ENCODE measurements around the gene USP7. TPM values are rescaled to one million over a fixed set of nuclear protein-coding genes. Genes with fewer than 3 reads are reported as not detected.
"Not testable (repeated sequence)": the region's sequence is repeated elsewhere in the genome, so short reads cannot be mapped to it uniquely, and the experiment has no call there.

The USP7 gene
- polyA plus RNA-seq, 4 donors: 94.3 to 137 (median 127) TPM

DNA sequence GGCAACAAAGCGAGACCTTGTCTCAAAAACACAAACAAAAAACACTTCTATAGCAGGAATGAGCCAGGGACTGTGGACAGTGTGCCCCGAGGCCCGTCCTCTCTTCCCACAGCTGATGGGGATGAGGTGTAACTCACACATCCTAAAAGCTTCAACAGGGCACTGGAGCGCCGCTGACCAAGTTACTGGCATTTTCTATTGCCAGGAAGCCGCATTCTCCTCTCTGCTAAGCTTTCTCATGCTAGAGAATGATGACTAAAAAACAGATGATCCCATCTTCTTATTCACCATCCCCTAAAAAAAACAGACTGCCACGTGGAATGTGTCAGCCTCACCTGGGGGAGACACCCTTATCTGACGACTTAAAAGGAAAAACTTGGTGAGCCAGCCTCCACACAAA is 111.2 kb downstream of the USP7 start:
- DNase-seq (ENCODE audit: low read depth in 4 of 4, low spot score in 3 of 4): no peak

DNA sequence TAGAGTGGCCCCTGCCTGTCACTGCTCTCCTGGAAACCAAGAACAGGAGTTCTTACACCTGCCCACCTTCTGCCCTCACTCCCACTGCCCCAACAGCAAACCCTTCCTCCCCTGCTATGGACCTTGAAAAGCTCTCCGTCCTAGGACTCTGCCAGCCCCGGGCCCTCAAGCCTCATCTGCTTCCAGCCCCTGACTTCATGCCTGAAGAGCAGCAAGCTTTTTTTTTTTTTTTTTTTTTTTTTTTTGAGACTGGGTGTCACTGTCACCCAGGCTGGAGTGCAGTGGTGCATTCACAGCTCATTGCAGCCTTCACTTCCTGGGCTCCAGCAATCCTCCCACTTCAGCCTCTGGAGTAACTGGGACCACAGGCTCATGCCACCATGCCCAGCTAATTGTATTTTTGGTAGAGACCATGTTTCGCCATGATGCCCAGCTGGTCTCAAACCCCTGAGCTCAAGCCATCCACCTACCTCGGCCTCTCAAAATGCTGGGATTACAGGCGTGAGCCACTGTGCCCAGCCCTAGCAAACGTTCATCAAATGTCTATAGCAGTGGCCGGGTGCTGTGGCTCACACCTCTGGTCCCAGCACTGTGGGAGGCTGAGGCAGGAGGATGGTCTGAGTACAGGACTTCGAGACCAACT is 111.8 kb downstream of the USP7 start:
- DNase-seq (ENCODE audit: low read depth in 4 of 4, low spot score in 3 of 4): no peak

DNA sequence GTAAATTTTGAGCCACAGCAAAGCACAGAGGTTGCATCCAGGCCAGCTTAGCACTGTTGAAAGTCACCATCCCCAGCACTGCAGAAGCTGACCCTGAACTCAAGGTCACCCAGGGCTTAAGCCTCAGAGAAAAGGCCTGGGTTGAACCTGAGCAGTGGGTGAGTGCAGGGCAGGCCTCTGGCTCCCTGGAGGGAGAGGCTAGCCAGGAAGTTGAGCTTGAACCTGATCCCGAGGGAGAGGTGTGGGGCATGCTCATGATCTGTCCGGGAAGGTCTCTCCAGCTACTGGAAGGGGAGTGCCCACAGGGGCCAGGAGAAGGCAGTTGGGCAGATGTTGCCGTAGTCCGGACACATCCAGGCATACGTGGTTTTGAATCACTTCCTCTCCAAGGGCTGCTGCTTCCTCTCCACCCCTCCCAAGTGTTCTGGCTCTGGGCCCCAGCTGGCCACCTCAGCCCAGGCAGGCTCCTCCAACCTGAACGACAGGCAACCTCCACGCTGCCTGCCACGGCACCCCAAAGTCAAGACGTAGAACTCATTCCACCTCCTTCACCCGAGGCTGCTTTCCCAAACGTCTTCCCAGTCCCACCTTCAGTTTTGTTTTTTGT is 113.3 kb downstream of the USP7 start:
- no peak for DNase-seq (ENCODE audit: low read depth in 4 of 4, low spot score in 3 of 4)

DNA sequence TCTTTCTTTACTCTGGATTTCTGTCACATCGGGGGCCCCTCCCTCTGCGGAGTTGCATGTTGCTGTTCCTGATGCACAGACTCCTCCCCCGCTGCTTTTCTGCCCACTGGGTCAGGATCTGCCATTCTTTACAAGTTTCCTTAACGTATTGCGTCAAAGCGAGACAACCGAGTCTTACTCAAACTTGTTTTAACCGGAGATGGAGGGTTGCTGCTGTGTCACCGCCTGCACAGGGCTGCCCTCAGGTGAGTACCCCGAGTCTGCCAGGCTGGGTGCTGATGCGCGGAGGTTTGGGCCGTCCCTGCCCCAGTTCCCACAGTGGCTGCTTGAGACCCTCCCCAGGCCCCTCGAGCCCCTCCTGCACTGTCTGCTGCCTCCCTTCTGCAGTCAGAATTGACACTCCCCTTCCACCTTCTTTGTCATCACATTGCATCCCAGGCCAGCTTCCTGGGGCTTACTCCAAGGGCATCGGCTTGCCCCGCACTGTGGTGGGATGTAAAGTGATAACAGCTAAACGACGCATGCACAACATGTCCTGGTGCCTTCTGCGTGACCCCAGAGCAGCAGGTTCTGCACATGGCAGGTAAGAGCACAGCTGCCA is 114.2 kb downstream of the USP7 start:
- no peak for DNase-seq (ENCODE audit: low read depth in 4 of 4, low spot score in 3 of 4)

DNA sequence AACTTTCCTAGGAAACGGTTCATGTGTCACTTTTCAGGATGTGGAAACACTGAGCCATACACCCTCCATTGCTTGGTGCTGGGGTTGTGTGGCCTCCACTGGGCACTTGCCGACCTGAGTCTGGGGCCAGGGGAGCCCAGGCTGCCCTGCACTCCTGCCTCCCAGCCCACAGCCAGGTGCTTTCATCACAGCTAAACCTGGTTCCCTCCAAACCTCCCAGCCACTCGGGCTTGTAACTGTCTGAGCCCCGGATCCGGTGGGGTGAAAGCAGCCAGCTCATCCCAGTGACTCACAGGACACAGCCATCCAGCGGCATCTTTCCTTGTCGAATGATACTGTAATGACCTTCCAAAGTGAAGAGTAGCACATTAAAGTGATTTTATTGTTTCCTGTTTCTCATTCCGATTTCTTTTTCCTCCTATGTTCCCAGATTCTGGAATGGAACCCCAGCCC is 114.7 kb downstream of the USP7 start:
- DNase-seq (ENCODE audit: low read depth in 4 of 4, low spot score in 3 of 4): no peak

DNA sequence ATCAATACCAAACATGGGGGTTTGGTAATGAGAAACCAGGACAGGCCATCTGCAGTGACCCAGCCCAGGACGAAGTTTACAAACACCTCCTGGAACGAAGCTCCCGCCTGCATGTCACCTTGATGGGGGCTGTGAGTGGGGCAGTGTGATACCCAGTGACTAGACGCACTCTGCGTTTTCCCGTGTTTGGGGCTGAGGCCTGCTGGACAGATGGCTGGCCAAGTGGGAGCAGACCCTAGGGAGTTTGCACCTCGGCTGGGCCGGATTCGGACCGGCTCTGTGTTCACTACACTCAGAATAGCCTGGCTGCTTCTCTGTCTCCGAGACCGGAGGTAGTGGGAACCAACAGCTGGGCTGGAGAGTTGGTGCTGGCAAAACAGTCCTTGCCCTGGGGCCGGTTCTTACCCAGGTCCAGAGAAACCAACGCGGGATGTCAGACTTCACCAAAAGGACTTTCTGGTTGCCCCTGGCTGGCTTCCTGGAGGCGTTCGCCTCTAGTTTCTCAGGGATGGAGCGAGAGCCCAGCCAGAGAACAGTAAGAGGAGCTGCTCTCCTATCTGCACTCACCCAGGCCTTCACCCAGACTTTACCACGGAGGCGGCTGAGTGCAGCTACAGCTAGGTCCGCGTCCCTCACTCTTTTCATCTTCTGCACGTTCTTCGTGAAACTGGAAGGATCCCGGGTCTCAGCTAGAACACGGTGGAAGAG is 115.3 kb downstream of the USP7 start:
- no peak for DNase-seq (ENCODE audit: low read depth in 4 of 4, low spot score in 3 of 4)

DNA sequence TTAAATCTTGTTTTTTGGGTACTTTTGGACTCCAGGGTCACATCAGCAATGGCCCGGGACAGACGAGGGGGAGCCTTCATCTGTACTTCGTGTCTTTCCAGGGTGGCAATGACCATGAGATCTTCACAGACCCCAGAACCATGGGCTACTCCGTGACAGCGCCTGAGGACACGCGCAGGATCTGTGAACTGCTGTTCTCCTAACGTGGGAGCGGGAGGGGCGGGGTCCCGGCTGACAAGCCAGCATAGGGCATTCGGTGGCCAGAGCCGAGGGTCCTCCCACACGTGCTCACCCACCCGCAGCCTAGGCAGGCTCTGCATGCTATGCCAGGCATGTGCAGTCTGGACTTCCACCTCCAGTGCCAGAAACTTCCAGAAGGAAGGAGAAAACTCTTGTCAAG is 116.1 kb downstream of the USP7 start:
- no peak for DNase-seq (ENCODE audit: low read depth in 4 of 4, low spot score in 3 of 4)

DNA sequence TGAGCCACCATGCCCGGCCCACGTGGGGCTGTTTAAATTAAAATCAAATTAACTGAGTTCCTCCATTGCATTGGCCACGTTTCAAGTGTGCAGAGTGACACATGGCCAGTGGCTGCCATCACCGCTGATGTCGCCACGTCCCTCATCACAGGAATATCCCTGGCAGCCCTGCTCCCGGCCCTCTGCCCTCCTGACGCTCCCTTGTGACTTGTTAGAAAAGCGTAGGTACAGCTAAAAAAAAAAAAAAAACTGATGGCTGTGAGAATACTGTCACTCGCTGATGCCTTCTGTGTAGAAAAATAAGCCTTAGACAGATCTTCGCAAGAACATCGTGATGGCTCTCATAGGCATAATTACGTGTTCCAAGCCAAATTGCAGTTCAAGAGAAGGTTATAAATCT is 116.6 kb downstream of the USP7 start:
- DNase-seq (ENCODE audit: low read depth in 4 of 4, low spot score in 3 of 4): no peak

DNA sequence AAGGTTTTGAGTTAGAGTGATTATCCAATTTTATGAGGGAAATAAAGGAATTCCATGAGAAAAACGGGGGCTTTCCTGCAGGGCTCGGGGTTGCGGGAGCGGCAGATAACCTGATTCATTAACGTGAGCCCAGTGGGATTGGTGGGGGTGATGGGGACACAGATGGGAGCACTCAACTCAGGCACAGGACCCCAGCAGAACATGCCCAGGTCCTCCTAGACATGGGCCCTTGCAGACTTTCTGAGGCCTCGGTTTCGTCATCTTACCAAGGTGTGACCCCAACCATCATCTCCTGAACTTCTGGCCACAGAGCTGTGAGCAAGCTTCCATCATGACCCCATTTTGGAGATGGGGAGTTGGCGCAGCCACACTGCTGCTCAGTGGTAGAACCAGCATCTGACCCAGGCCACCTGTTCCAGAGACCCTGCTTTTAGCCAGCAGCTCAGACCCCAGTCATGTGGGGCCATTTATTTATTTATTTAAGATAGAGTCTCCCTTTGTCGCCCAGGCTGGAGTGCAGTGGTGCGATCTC is 117.2 kb downstream of the USP7 start:
- DNase-seq (ENCODE audit: low read depth in 4 of 4, low spot score in 3 of 4): no peak

DNA sequence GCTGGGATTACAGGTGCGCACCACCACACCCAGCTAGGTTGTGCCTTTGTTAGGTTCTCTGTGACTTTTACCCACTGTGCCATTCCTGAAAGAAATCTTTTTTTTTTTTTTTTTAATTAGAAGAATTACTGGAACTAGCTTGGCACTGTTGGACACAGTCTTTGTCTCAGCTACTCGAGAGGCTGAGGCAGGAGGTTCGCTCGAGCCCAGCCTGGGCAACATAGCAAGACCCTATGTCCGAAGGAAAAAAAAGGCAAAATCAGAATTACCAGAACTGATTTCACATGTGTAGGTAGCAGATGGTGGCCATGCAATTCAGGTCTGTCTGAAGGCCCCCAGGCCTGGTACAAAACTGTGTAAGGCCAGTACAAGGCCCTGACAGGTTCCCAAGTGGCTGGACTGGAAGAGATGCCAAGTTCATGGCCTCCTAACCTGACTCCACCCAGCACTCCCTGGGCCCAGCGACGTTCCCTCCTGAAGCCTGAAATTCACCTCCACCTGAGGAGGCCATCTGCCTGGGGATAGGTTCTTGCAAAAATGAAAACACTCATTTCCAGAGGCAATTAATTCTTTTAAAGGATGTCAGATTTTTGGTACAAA is 117.9 kb downstream of the USP7 start:
- no peak for DNase-seq (ENCODE audit: low read depth in 4 of 4, low spot score in 3 of 4)

DNA sequence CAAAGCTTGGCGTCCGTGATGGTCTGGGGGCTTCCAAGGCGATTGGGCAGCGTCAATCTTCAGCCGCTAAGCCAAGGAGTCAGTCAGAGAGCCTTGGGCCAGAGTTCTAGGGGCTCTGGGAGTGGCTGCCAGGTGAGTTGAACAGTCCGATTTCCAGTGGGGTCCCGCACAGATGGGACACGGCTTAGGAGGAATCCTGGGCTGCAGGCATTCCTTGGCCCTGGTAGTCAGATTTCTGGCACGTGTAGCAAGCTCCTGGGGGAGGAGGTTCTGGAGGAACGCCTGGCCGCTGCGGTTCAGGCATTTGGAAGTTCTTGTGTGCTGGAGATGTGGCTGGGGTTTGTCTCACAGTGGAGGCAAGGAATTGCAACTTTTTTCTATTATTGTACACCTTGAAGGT is 120.4 kb downstream of the USP7 start:
- DNase-seq (ENCODE audit: low read depth in 4 of 4, low spot score in 3 of 4): not testable (repeated sequence)

Other genes with a start within 250 kb of the USP7 start
- 10 to 100 TPM; 10.9 to 18.5 (median 15.2) TPM for gene TMEM186, start 166.3 kb downstream of the USP7 start, polyA plus RNA-seq (ENCODE audit: insufficient read length in 4 of 4)
- gene PMM2, start 166.1 kb downstream of the USP7 start, polyA plus RNA-seq (ENCODE audit: insufficient read length in 4 of 4): 10 to 100 TPM; 19.5 to 24.2 (median 22.0) TPM
- 10 to 100 TPM; 53.4 to 80.5 (median 65.8) TPM for gene CARHSP1, start 94.9 kb downstream of the USP7 start, polyA plus RNA-seq (ENCODE audit: insufficient read length in 4 of 4)
- gene LITAFD, start 81.6 kb downstream of the USP7 start, polyA plus RNA-seq (ENCODE audit: insufficient read length in 4 of 4): under 1 TPM in 1 of 4 donors, not detected in 3; 0.20 TPM
- 10 to 100 TPM; 42.7 to 53.1 (median 47.5) TPM for gene HAPSTR1, start 127.7 kb upstream of the USP7 start, polyA plus RNA-seq (ENCODE audit: insufficient read length in 4 of 4)

Data from left renal pelvis (tissue), 4 donors.